ENCODE results near the gene GRAMD4.

DNA sequence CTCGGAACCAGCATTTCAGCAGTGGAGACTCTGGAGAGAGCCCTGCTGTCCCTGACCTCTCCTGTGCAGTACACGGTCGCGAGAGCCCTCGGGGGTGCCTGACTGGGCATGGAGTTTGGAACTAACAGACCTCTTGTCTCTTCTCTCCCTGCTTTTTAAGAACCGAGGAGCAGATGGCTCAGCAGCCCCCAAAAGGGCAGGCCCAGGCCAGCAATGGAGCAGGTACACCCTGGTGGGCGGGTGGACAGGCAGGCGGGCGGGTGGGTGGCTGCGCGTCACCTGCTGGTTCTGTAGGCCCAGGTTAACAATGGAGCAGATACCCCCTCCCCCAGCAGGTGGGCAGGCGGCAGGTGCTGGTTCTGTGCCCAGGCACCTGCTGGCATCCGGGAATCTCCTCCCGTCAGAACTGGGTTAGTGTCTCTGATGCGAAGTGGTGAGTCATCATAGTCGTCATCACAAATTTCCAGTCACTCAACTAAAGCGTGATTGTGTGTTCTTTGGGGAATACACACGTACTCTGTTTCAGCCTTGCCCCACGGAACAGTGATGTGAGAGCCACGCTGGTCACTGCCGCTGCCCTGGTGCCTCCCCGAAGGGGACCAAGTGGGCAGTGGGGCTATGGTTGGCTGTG, 41.1 kb downstream of the GRAMD4 start:
- TF ChIP-seq, protein P1, sequence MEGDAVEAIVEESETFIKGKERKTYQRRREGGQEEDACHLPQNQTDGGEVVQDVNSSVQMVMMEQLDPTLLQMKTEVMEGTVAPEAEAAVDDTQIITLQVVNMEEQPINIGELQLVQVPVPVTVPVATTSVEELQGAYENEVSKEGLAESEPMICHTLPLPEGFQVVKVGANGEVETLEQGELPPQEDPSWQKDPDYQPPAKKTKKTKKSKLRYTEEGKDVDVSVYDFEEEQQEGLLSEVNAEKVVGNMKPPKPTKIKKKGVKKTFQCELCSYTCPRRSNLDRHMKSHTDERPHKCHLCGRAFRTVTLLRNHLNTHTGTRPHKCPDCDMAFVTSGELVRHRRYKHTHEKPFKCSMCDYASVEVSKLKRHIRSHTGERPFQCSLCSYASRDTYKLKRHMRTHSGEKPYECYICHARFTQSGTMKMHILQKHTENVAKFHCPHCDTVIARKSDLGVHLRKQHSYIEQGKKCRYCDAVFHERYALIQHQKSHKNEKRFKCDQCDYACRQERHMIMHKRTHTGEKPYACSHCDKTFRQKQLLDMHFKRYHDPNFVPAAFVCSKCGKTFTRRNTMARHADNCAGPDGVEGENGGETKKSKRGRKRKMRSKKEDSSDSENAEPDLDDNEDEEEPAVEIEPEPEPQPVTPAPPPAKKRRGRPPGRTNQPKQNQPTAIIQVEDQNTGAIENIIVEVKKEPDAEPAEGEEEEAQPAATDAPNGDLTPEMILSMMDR (IDR thresholded peaks at IDR 0.05; ENCODE audit: poor library complexity) = no peak
- no peak for TF ChIP-seq EZH2 (IDR thresholded peaks at IDR 0.05; ENCODE audit: borderline replicate concordance)
